HTR-8/SVneo (cell line): Measurements from ENCODE around the gene CACNA1E.

Source experiments
- DNase-seq: peaks from one replicate; pipeline ENCODE4 v3.0.0; 2011; ENCODE audit warnings: low spot score, mixed read lengths; ENCODE audit not compliant: insufficient read length
- FAIRE-seq: peaks from 2 replicates; lab custom pipeline; 2011; peaks lifted over from hg19 to GRCh38; lab: Jason Lieb, UNC

CACNA1E gene

DNA sequence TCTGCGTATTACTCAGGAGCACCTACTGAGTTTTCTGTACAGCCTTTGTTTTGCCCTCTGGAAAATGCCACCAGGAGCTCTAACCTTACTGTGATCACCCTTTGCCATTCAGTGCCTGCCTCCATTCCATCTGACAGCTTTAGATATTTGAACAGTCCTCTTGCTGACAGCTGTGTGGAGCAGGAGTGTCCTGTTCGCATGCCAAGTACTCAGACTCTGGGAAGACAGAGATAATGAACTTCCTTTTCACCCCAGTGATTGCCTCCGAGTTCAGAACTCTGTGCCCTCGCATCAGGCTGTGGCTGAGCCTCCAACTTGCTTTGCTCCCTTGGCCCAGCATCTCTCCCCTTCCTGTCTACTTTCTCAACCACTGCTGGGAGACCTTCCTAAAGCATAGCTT is 74.0 kb downstream of the CACNA1E start:
- DNase-seq (no peak), FAIRE-seq (no peak)

DNA sequence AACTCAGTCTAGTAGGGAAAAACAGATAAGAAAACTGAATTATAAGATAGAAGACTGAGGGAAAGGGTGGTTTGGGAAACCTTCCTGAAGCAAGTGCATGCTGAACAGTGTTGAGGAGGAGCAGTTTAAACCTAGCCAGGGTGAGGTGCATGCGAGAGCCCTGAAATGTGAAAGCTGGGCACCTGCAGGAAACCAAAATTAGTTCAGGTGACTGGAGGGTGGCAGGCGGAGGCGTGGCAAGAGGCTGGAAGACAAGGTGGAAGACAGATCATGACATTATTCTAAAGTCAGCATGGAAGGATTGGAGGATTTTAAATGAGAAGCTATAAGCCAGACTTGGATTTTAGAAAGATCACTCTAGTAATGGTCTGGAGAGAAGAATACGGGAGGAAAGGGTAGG is 75.1 kb downstream of the CACNA1E start:
- FAIRE-seq = no peak

DNA sequence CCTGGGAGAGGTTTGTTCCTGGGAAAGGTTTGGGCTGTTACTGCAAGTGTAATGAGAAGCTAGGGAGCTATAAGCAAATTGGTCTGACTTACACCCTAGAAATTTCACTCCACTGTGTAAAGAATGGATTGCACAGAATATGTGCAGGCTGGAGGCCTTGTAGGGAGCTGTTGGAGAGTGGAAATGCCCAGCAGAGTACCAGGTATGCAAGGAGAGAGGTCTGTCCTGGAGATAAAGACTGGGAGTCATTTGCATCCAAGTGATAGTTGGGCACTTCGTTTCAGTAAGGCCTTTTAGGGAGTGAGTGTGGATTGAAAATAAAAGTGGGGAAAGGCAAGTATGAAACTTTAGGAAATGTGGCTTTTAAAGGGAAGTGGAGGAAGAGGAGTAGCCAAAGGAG is 75.8 kb downstream of the CACNA1E start:
- DNase-seq (no peak), FAIRE-seq (no peak)

More for the DNA sequence above, 75.1 kb downstream of the CACNA1E start:
- no peak for DNase-seq

DNA sequence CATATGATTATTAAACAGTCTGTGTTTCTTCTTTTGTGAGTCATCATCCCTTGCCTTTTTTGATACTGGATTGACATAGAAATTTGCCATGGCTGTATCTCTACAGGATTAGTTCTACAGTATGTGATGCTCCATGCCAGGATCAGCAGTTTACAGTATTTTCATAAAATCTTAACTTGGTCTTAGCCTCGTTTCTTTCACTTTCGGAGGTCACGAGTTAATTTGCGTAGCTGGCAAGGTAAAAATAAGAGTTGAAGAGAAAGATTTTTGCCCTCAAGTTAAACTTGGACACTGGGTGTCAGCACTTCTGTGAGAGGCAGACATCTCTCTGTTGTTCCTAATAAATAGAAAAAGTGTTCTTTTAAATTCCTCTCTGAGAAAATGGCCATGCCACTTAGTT is 79.1 kb downstream of the CACNA1E start:
- no peak for FAIRE-seq
- no peak for DNase-seq

DNA sequence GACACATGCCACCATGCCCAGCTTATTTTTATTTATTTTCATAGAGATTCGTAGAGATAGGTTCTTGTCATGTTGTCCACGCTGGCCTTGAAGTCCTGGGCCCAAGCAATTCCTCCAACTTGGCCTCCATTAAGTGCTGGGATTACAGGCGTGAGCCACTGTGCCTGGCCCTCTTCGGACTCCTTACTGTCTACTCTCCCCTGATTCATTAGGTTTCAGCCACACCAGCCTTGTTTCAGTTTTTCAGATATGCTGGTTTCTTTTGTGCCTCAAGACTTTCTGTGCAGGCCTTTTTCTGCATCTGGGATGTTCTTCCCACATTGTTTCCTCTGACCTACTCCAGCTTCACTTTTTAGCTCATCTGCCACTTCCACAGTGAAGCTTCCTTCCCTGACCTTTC is 85.4 kb downstream of the CACNA1E start:
- FAIRE-seq (no peak), DNase-seq (no peak)

DNA sequence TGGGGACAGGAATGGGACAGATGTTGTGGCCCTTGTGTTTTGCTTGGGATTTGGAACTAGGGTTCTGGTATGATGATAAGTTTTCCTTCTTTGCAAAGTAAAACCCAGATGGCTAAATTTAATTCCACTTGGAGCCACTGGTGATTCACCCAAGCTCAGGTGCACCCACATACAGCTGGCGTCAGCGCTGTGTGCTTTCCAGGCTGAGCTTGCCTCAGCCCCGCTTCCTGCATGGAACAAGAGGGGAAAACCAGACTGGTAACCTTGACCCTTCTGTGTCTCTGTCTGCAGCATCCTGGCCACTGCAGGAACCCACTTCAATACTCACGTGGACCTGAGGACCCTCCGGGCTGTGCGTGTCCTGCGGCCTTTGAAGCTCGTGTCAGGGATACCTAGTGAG is 94.2 kb downstream of the CACNA1E start:
- no peak for FAIRE-seq

DNA sequence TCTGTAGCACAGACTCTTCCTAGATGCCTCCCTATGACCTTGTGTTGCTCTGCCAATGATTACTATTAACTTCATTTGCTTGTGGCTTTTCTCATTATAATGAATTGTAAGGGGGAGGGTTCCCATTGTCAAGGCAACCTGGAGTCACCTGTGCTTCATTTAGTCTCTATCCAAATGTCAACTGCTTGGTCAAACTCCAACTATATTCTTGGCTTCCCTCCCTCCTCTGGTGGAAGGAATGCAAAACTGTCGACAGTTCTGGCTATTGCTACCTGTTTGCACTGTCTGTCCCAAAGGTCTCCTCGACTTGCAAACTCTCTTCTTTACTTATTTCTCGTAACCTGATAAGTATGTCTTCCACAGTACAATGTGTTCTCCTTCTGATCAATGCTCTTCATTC is 100.3 kb downstream of the CACNA1E start:
- no peak for DNase-seq
- no peak for FAIRE-seq

More for the DNA sequence above, 94.2 kb downstream of the CACNA1E start:
- no peak for DNase-seq

DNA sequence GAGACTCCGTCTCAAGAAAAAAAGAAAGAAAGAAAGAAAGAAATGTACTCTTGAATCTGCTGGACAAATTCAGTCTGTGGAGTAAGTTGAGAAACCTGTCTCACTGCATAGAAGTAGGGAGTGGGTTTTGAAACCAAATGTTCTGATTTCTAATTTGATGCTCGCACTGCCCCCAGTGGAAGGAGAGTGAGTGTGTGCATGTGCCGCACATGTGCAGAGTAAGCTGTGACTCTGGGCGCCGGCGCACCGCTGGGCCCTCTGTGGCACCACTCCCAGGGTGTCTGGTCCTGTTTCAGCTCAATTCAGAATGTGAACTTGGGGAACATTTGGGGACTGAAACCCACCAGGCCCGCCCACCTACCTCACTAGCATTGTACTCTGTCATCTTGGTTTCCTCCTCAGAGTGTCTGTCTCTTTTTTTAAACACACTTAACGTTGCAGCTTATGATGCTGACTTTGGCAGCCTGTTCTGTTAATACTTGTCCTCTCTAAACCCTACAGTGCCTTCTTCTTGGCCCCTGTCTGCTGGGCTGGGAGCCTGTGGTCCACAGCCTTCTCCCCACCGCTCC is 104.6 kb downstream of the CACNA1E start:
- DNase-seq (no peak), FAIRE-seq (no peak)

DNA sequence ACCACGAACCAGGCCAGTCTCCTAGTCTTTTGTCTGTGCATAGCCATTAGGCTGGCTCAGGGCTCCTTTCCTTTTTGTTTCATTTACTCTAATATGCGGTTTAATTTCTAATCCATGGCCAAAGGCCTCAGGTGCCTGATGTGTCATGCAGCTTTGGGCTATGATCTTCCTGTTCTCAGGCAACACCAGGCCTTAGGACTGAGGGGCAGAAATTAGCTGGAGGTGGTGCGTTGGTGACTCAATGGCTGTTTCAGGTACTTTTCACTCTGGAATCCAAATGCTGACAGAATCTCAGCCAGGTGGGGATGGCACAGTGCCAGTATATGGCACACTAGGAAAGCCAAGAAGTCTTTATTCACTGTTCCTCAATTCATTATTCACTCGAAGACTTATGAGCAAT is 105.3 kb downstream of the CACNA1E start:
- FAIRE-seq (no peak), DNase-seq (no peak)

DNA sequence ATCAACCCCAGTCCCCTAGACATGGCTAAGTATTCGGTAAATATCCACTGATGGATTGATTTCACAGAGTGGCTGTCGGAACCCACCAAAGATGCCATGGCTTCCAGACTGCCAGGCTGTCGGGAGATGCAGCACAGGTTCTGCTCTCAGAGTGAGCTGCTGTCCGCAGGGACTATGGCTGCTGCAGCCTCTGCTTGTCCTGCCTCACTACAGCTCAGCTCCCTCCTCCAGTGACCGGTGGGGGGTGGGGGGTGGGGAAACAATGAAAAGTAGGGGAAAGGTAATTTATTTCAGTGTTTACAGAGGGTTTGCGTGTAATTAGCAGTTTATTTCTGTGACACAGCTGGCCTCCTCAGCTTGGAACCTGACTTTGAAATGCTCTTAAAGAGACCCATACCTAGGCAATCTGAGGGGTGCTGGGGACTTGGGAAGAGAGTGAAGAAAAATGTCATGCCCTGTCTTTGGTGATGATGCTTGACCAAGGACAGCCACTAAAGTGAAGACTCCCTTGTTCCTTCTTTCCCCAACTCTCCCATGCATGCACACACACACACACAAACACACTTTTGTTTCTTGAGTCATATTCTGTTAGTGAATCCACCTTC is 109.0 kb downstream of the CACNA1E start:
- FAIRE-seq = no peak
- no peak for DNase-seq

DNA sequence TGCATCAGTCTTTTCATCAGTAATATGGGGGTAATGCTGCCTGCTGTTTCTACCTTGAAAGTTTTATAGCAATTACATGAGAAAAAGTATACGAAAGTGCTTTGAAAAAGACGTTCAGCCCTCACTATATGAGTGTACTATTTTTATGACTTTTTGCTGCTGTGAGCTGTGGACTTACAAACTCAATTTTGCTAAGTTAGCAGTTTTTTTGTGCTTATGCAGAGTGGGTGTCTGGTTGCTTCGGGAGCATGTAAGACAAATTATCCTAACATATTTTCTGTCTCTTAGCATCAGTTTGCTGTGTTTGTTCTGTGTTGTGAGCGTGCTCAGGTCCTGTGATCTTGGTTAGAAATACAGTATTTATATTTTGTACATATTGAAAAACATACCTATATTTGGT is 109.7 kb downstream of the CACNA1E start:
- FAIRE-seq (no peak), DNase-seq (no peak)

DNA sequence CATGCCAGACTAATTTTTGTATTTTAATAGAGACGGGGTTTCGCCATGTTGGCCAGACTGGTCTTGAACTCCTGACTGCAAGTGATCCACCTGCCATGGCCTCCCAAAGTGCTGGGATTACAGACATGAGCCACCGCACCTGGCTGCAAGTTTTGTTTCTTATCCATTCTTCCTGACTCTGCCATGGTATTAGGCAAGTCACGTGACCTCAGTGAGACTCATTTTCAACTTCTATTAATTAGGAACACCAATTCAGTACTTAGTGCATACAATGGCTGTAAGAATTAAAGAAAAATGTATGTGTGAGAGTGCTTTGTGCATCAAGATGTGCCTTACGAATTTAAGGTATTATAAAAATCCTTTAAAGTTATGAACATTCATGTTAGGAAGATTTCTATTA is 111.2 kb downstream of the CACNA1E start:
- DNase-seq (no peak), FAIRE-seq (no peak)

DNA sequence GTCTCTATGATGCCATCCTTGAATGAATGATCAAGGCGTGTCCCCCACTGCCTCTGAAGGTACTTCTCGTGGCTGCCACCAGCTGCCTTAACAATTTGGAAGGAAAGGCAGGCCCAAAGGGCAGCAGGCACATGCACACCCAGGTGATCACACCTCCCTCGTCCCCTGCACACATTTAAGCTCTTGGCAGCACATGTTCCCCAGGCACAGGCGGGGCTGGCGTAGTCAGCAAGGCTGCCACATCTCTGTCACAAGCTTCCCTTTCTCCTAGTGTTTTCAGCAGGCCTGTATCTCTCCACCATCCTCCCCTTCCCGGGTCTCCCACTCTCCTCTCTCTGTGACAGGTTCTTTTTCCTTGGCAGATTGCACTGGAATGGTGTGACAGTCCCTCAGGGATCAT is 111.9 kb downstream of the CACNA1E start:
- DNase-seq (no peak), FAIRE-seq (no peak)

DNA sequence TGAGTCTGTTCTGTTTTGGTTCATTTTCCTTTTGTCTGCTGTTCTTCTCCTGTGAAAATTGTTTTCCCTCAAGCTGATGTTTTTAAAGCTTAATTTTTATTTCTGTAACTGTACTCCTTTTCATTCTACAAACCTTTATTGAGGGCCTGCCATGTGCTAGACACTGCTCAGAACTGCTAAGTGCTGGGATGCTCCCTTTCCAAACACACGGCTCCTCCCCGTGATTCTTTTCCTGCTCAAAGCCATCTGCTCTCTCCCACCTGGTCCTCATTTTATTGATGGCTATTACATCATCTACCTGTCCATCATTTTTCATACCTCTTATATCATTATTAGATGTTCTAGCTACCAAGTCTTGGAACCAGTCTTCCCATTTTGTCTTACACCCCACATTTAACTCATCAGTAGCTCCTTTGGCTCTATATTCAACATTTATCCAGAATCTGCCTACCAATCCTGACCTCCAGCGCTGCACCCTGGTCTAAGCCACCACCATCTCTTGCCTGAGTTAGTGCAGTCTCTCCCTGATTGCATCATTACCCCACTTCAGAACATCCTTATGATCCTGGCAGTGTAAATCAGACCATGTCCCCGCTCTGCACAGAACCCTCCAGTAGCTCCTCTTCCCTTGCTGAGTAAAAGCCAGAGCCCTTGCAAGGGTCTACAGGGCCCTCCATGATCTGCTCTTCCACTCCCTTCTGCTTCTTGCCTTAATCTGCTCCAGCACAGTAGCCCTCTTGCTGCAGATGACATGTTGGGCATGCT is 118.1 kb downstream of the CACNA1E start:
- FAIRE-seq = no peak
- no peak for DNase-seq

DNA sequence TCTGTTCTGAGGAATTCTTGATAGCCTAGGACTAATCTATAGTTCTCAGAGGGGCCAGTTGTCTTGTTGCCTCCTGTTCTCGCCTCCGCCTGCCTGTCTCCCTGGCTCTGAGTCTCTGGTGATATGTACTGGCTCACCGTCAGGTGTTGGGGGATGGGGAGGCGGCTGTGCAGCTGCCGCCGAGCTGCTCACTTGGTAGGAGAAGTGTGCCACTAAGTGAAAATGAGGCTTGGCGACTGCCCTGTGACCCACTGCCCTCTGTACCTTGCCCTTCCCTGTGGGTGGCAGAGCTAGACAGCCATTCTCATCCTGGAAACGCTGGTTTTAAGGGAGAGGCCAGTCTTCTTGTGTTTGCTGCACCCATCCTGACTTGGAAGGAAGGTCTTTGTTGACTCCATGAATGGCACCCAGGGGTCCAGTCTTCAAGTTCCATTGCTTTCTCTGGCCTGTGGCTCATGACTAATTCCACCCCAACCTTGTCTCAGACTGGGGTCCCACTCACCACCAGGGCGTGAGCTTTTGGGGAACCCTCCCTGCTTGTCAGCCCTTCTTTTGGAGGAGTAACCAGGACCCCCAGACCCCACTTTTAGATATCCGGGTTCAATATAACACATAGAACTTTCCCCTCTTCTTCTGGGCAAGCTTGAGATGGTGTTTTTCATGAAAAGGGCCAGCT is 120.6 kb downstream of the CACNA1E start:
- DNase-seq (no peak), FAIRE-seq (no peak)

DNA sequence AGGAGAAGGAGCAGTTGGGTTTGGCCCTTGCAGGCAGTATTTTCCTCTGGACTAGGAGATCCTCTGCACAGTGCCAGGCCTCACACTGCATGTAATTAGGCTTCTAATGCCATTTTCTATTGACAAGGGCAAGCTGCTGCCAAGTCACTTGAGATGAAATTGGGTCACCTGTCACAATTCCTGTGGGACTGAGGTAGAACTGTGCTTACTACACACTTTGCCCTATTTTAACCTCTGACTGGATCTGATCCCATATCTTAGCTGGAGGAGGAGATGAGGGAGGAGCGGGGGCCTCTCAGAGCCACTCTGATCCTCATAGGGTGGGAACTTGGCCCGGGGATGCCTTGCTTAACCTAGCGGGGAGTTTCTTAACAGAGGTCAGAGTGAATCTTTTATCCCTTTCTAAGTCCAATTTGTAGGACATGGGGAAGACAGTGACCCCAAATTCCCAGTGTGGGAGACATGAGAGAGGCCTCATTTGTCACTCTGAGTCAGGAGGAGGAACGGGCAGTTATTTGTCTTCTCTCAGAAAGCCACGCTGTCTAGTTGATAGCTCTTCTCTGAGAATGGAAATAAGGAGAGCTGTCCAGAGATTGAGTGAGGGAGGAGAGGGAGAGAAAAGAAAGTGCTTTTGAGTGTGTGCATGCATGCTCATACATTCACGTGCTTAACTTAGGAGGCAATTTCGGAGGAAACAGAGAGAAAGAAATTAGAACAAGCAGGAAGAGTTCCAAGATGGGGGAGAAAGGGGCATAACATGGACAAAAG is 121.3 kb downstream of the CACNA1E start:
- DNase-seq (no peak), FAIRE-seq (no peak)

DNA sequence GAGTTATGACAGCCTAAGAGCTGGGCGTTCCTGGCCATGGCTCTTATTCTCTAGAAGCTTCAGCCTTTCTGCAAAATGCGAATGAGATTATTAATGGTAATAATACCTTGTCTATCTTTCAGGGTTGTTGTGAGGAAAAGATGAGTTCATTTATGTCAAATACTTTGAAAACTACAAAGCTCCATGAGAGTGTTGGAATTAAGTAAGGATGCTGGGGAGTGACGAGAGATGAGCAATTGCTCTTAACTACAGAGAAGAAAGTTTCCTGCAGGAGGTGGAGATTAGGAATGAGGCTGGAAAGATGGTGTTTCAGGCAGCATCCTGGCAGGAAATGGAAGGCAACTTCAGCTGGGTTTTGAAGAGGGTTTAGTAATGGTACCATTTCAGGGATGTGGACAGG is 124.2 kb downstream of the CACNA1E start:
- no peak for FAIRE-seq
- DNase-seq = no peak

DNA sequence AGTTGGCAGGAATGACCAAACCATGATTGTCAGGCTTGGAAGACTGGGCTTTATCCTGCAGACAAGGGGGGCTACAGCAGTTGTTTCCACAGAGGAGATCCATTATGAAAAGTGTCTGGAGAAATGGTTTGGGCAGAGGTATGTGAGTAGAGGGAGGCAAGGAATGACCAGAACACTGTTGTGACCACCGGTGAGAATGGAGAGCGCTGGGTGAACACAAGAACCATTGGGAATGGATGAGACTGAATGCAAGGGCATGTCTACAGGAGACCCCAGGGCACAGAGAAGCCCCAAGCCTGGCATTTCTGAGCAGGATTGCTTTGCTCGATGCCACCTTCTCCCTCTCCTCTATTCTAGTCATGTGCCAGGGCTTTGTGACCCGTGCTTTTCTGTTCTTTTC is 125.1 kb downstream of the CACNA1E start:
- DNase-seq (no peak), FAIRE-seq (no peak)

DNA sequence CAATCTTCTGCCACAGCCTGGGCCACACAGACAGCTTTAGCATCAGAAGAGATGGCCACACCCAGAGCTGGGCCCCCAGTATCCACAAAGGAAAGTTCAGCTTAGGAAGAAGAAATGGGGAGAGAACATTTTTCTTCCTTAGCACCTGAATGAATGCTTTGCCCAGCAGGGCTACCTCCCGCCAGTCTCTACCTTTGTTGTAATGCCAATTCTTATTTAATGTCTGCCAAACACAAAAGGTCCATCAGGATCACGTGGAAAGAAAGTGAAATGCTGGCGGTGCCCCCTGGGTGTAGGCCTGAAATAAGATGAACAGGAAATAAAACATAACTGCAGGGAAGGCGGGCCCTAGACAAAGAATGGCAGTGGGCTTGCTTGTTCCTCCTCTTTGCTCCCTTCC is 125.6 kb downstream of the CACNA1E start:
- DNase-seq (no peak), FAIRE-seq (no peak)

DNA sequence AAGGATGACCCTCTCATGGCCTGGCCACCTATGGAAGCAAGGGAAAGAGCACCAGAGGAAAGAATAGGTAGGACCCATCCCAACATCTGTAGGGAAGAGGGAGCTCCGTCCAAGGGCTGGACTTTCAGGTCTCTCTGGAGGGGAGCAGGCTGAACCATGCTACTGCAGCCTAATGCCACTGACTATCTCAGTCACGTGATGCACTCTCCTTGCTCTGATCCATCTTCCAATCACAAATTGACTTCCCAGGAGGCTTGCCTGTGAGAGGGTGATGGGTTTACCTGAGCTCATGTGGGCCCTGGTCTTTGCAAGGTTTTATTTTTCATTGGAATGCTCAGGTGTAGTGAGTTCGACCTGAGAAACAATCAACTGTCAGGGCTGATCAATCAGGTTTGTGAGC is 128.8 kb downstream of the CACNA1E start:
- DNase-seq (no peak), FAIRE-seq (no peak)
